ENCODE data around the gene SEC31B. TPM values are rescaled to one million over a fixed set of nuclear protein-coding genes. Genes with fewer than 3 reads are reported as not detected.
A peak's percentile ranks its signal among the peaks of the same experiment; 100 is the strongest.

The SEC31B gene
- total RNA-seq, 1 donor from 2014 or later, result 6.9 TPM

- DNase-seq (ENCODE audit: low read depth), result peak; percentile 94
Observed at GRCh38 chr10:100529475-100530298, 10.0 kb upstream of the SEC31B start, which contains the start of gene NDUFB8. Gene NDUFB8 (minus strand): TSS chr10:100529871. CDS start chr10:100529851, 20 bp downstream.

- peak; percentile 34 for DNase-seq (ENCODE audit: low read depth)
Observed at GRCh38 chr10:100528921-100529474, 9.3 kb upstream of the SEC31B start.

- DNase-seq (ENCODE audit: low read depth), result no peak
Observed at GRCh38 chr10:100528123-100528886, 8.6 kb upstream of the SEC31B start.

GRCh38 chr10:100524638-100525037 is 5.0 kb upstream of the SEC31B start:
- no peak for DNase-seq (ENCODE audit: low read depth)

- DNase-seq (ENCODE audit: low read depth), result no peak
Observed at GRCh38 chr10:100524206-100524605, 4.5 kb upstream of the SEC31B start.

GRCh38 chr10:100522945-100523344 is 3.3 kb upstream of the SEC31B start:
- DNase-seq (ENCODE audit: low read depth), result no peak

- DNase-seq (ENCODE audit: low read depth), result no peak
Observed at GRCh38 chr10:100522107-100522801, 2.6 kb upstream of the SEC31B start.

- DNase-seq (ENCODE audit: low read depth), result no peak
Observed at GRCh38 chr10:100520811-100521210, 1.1 kb upstream of the SEC31B start.

GRCh38 chr10:100518761-100519241 is 860 bp downstream of the SEC31B start:
- DNase-seq (ENCODE audit: low read depth), result peak; percentile 84

- peak; percentile 97 for DNase-seq (ENCODE audit: low read depth)
Observed at GRCh38 chr10:100516847-100517246, 2.8 kb downstream of the SEC31B start.

- no peak for DNase-seq (ENCODE audit: low read depth)
Observed at GRCh38 chr10:100515612-100516011, 4.0 kb downstream of the SEC31B start.

GRCh38 chr10:100510533-100511308 is 8.9 kb downstream of the SEC31B start:
- no peak for DNase-seq (ENCODE audit: low read depth)

GRCh38 chr10:100509241-100509840 is 10.3 kb downstream of the SEC31B start:
- DNase-seq (ENCODE audit: low read depth), result no peak

GRCh38 chr10:100508691-100509150 is 10.9 kb downstream of the SEC31B start:
- DNase-seq (ENCODE audit: low read depth), result peak; percentile 57

GRCh38 chr10:100508266-100508665 is 11.4 kb downstream of the SEC31B start:
- no peak for DNase-seq (ENCODE audit: low read depth)

- DNase-seq (ENCODE audit: low read depth), result no peak
Observed at GRCh38 chr10:100507357-100507732, 12.3 kb downstream of the SEC31B start.

- no peak for DNase-seq (ENCODE audit: low read depth)
Observed at GRCh38 chr10:100506596-100507356, 12.9 kb downstream of the SEC31B start.

GRCh38 chr10:100505164-100505563 is 14.5 kb downstream of the SEC31B start:
- DNase-seq (ENCODE audit: low read depth), result no peak

GRCh38 chr10:100504096-100504495 is 15.6 kb downstream of the SEC31B start:
- no peak for DNase-seq (ENCODE audit: low read depth)

All from myocyte (in vitro differentiated cells).